Heart right ventricle (tissue), 16 donors: ENCODE measurements around the gene LIMCH1. TPM values are rescaled to one million over a fixed set of nuclear protein-coding genes. Genes with fewer than 3 reads are reported as not detected.
A peak's percentile ranks its signal among the peaks of the same experiment; 100 is the strongest.
"Not testable (repeated sequence)": the region's sequence is repeated elsewhere in the genome, so short reads cannot be mapped to it uniquely, and the experiment has no call there.

ENCODE experiments used
- ATAC-seq, 8 donors: fragments of 200-7000 bp; cut with Tn5 transposase; one replicate each; pipeline ENCODE4 v1.9.1; 2020; ENCODE audit warnings: mild to moderate bottlenecking in 8 of 8, moderate library complexity in 8 of 8, moderate number of reproducible peaks in 1 of 8
- DNase-seq, 2 donors: peaks; one replicate each; pipeline ENCODE4 v3.0.0-alpha.2; 2020
- H3K27ac ChIP-seq, 10 donors: fragments of 200-600 bp; sonication (generic) in 2 of 10; one replicate each; pipeline versions ENCODE4 v1.5.0 to v1.8.0; 2020 to 2022; ENCODE audit warnings: mild to moderate bottlenecking in 3 of 10
- H3K27me3 ChIP-seq, 7 donors: fragments of 200-600 bp; one replicate each; pipeline ENCODE4 v1.8.0; 2021 to 2022; ENCODE audit warnings: mild to moderate bottlenecking in 2 of 7
- H3K36me3 ChIP-seq, 9 donors: fragments of 200-600 bp; sonication (generic) in 1 of 9; one replicate each; pipeline versions ENCODE4 v1.5.0 to v1.8.0; 2020 to 2022; ENCODE audit warnings: mild to moderate bottlenecking in 2 of 9
- H3K4me1 ChIP-seq, 9 donors: fragments of 200-600 bp; sonication (generic) in 1 of 9; one replicate each; pipeline versions ENCODE4 v1.5.0 to v1.8.0; 2020 to 2022; ENCODE audit warnings: mild to moderate bottlenecking in 4 of 9
- H3K4me3 ChIP-seq, 10 donors: fragments of 200-600 bp; sonication (generic) in 2 of 10; one replicate each; pipeline versions ENCODE4 v1.5.0 to v1.8.0; 2020 to 2022; ENCODE audit warnings: mild to moderate bottlenecking in 7 of 10, moderate library complexity in 2 of 10
- H3K9me3 ChIP-seq, 11 donors: fragments of 200-600 bp in 10 of 11; sonication (generic) in 2 of 11; one replicate each; pipeline versions ENCODE4 v1.5.0 to v1.8.0; 2013 to 2022; ENCODE audit warnings: mild to moderate bottlenecking in 2 of 11, control low read depth in 1 of 11, moderate library complexity in 1 of 11
- WGBS, 2 donors: extraction: QIAGEN DNeasy Blood & Tissue Kit; methylation state at CpG; one replicate each; pipeline ENCODE4 v1.1.7; 2013; ENCODE audit warnings: inconsistent platforms in 1 of 2; 5-methylcytosine and 5-hydroxymethylcytosine counted together
- intact Hi-C, 10 donors: fragments of 100-400 bp; cut with DNase I; formaldehyde crosslinking; loops; one replicate each; pipeline versions ENCODE4 v1.11.1 to v1.14.2; 2022
- polyA plus RNA-seq, 2 donors: library from polyadenylated mRNA; stranded (reverse); fragments of 200-250 nt; gene quantifications; one replicate each; pipeline ENCODE4 v1.2.3, GENCODE V29; 2013
- total RNA-seq, 10 donors: library from RNA; stranded (reverse); fragmentation: NEBNext Ultra II Directional in 3 of 10; extraction: Animal tissue kit (Norgen Biotek cat#: 25700) in 3 of 10; gene quantifications; one replicate each; pipeline versions ENCODE4 v1.2.1 to v1.2.4, GENCODE V29; 2021 to 2023
- TF ChIP-seq, protein P1 (sequence below), 9 donors: fragments of 200-600 bp; sonication (generic) in 2 of 9; IDR thresholded peaks; one replicate each; pipeline versions ENCODE4 v1.5.0 to v1.8.0; 2021 to 2022; ENCODE audit warnings: antibody characterized with exemption in 9 of 9, mild to moderate bottlenecking in 5 of 9, moderate library complexity in 1 of 9
- donor health status: Arrhythmogenic right ventricular cardiomyopathy.
- donor health status: ischemic (EF 13 %, LVEDD 7.1; RV severe dilation, severe dysfunction).
- donor health status: healthy with polysubstance abuse.
- donor health status: DM: no; HTN: yes; CAD: no.
- donor health status: DM: no; HTN: no; CAD: no.
- donor health status: ischemic (EF 25% LVEDD 6.9; RV normal size, moderate dysfunction).
- donor health status: ischemic (EF 25% LVEDD 5.7; RV mildly dilated, moderate dysfunction).
- donor health status: healthy.
- donor health status: DM: yes; HTN: yes; CAD: no.
- donor health status: Ischemic cardiomyopathy.
- donor health status: ischemic (EF 35%, LVEDD 5.7; RV mildly dilated, moderate dysfunction).
- donor health status: nonischemic (EF 11% LVEDD 7.7; RV severe dilation, severe dysfunction).
- donor health status: DM: yes; HTN: yes; CAD: no.
- donor health status: PGD.
- donor health status: ischemic (EF 29% LVEDD 5.4; RV normal size, mild dysfunction).
- donor health status: nonischemic (EF 23%, LVEDD 6.1; RV moderate dilation, normal function).

The LIMCH1 gene
- total and polyA plus RNA-seq, 12 donors: 28.4 to 410 (median 280) TPM

DNA sequence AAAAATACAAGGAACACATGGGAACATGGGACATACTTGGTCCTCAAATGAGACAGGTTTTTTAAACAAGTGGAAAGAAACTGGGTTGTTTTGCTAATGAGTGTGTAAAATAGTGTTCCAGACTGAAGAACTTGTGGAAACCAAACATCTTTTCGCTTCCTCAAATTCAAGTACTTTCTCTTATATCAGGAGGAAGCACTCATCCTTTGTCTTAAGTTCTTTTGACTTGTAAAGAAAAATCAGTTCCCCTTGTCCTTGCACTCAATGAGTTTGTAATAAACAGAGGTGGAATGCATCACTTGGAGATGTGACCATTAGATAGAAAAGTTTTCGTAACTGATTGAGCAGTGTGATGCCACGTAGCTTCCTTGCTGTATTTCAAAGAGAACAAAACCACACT lies 109.4 kb downstream of the LIMCH1 start:
- TF ChIP-seq, protein P1, sequence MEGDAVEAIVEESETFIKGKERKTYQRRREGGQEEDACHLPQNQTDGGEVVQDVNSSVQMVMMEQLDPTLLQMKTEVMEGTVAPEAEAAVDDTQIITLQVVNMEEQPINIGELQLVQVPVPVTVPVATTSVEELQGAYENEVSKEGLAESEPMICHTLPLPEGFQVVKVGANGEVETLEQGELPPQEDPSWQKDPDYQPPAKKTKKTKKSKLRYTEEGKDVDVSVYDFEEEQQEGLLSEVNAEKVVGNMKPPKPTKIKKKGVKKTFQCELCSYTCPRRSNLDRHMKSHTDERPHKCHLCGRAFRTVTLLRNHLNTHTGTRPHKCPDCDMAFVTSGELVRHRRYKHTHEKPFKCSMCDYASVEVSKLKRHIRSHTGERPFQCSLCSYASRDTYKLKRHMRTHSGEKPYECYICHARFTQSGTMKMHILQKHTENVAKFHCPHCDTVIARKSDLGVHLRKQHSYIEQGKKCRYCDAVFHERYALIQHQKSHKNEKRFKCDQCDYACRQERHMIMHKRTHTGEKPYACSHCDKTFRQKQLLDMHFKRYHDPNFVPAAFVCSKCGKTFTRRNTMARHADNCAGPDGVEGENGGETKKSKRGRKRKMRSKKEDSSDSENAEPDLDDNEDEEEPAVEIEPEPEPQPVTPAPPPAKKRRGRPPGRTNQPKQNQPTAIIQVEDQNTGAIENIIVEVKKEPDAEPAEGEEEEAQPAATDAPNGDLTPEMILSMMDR (IDR thresholded peaks at IDR 0.05): no peak
- Histone ChIP-seq H3K36me3 (peaks cover 0 to 74% (median 29%) of the 10 kb centered on the region in 9 donors), H3K4me3 (no peak overlapping the region), H3K9me3 (no peaks in the 10 kb centered on the region), H3K27me3 (peaks cover 0 to 22% (median 0%) of the 10 kb centered on the region in 7 donors), H3K4me1 (peaks cover 0 to 34% (median 20%) of the 10 kb centered on the region in 9 donors), H3K27ac (no peak overlapping the region)
- no peak for DNase-seq
- 88 to 98% methylated on average over 3 of the region's 3 CpGs for whole genome bisulfite sequencing, 2 donors
- intact Hi-C loops: loop anchor here in 4 of 10 donors (5.0 to 10.0 kb wide), 3 partner anchors 113 to 365 kb away; partner anchors contain the start of gene LIMCH1 (in 1 of the 4)
- no peak for ATAC-seq

DNA sequence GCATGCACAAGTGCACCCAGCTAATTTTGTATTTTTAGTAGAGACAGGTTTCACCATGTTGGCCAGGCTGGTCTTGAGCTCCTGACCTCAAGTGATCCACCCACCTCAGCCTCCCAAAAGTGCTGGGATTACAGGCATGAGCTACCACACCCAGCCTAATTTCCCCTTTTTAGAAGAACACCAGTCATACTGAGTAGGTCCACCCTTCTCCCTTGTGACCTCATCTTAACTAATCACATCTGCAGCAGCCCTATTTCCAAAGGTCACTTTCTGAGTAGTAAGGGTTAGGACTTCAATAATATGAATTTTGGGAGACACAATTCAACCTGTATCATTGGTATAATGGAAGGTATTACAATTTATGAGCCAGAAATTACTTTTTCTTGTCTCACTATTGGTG lies 113.2 kb downstream of the LIMCH1 start:
- H3K27me3 ChIP-seq, intact Hi-C loops, H3K4me3 ChIP-seq, ATAC-seq, H3K9me3 ChIP-seq, H3K27ac ChIP-seq, DNase-seq: not testable (repeated sequence)
- Histone ChIP-seq H3K4me1 (peaks cover 0 to 17% (median 11%) of the 10 kb centered on the region in 9 donors), H3K36me3 (peaks cover 0 to 95% (median 25%) of the 10 kb centered on the region in 9 donors)

DNA sequence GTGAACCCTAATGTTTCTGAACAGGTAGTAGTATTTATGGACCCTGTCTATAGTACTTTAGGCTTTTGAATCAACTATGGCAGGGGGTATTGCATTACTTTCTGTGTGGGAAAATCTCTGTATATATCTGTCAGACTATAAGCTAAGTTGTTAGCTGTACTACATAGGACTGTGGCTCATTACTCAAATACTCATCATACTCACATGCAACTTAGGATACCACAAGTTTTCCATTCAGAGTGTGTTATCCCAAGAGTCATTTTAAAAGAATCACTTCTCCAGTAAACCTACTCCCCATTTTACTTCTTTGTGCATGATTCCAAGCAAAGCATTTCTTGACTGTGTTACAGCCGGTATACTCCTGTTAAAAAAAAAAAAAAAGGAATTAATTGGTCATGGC lies 115.0 kb downstream of the LIMCH1 start:
- ATAC-seq: no peak
- H3K27ac ChIP-seq: no peak overlapping the region
- intact Hi-C loops: no loop called here
- 91 to 97% methylated on average over 1 of the region's 1 CpG for WGBS, 2 donors
- no peaks in the 10 kb centered on the region for H3K9me3 ChIP-seq
- TF ChIP-seq, protein P1 (IDR thresholded peaks at IDR 0.05): no peak
- H3K27me3 ChIP-seq: no peaks in the 10 kb centered on the region
- H3K36me3 ChIP-seq: peaks cover 0 to 83% (median 14%) of the 10 kb centered on the region in 9 donors
- no peak for DNase-seq
- no peak overlapping the region for H3K4me3 ChIP-seq
- H3K4me1 ChIP-seq: peaks cover 3 to 35% (median 24%) of the 10 kb centered on the region in 9 donors

DNA sequence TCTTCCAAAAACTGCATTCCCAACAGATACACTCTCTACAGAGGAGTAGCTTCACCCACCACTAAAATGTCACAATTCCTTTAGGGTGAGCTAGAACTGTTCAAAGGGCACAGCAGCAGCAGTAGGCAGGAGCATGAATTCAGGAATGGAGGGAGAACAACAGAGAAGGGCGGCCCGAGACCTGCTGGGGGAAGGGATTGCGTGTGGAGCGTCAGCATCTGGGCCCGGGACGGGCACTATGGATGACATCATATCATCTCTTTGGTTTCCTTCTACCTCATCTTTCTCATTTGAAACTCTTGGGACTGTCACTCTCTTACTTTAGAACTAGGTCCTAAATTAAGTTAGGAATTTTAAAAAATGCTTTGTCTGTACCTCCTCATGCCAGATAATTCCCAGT lies 115.6 kb downstream of the LIMCH1 start:
- DNase-seq (no peak), ATAC-seq (no peak)
- Histone ChIP-seq H3K4me1 (peaks cover 3 to 38% (median 24%) of the 10 kb centered on the region in 9 donors), H3K27me3 (no peaks in the 10 kb centered on the region), H3K9me3 (no peaks in the 10 kb centered on the region), H3K36me3 (peaks cover 0 to 84% (median 11%) of the 10 kb centered on the region in 9 donors), H3K27ac (no peak overlapping the region), H3K4me3 (no peak overlapping the region)
- 94 to 96% methylated on average over 6 of the region's 6 CpGs for WGBS, 2 donors
- TF ChIP-seq, protein P1 (IDR thresholded peaks at IDR 0.05): no peak
- intact Hi-C loops: no loop called here

DNA sequence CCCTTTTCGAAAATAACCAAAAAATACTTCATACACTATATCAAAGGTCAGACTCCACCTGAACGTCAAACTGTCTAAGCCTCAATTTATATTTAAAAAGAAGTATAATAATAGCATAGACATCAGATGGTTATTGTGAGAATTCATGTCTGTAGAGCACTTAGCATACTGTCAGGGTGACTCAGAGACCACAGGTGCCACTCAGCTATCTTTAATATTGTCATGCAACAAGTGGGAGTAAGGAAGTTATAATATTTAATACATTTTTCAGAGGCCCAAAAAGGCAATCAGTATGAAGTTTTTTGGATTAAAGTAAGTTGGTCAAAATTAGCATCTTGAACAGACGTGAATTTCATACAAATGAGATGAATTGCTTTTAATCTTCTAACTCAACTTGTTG lies 117.2 kb downstream of the LIMCH1 start:
- WGBS, 2 donors: 71 to 84% methylated on average over 3 of the region's 3 CpGs
- ATAC-seq (peak in 1 of 8 donors; percentile 70), DNase-seq (no peak)
- H3K4me1 ChIP-seq: peaks cover 3 to 38% (median 24%) of the 10 kb centered on the region in 9 donors
- no peaks in the 10 kb centered on the region for H3K9me3 ChIP-seq
- peaks cover 0 to 81% (median 11%) of the 10 kb centered on the region in 9 donors for H3K36me3 ChIP-seq
- H3K27ac ChIP-seq: peak overlapping the region in 9 of 10 donors; percentile 3 to 89 (median 67)
- H3K4me3 ChIP-seq: no peak overlapping the region
- intact Hi-C loops: loop anchor here in 2 of 10 donors (5.0 kb wide), 2 partner anchors 218 to 228 kb away; no protein-coding TSS in a partner anchor
- H3K27me3 ChIP-seq: no peaks in the 10 kb centered on the region
- TF ChIP-seq, protein P1 (IDR thresholded peaks at IDR 0.05): no peak
